Left renal cortex interstitium (tissue), 4 donors: ENCODE results near the gene ANXA5. TPM values are rescaled to one million over a fixed set of nuclear protein-coding genes. Genes with fewer than 3 reads are reported as not detected.

Experiments used
- DNase-seq, 4 donors: peaks; one replicate each; pipeline ENCODE4 v3.0.0-alpha.2; 2013; ENCODE audit warnings: low read depth in 4 of 4, low spot score in 2 of 4, missing footprints in 1 of 4
- polyA plus RNA-seq, 4 donors: library from polyadenylated mRNA; unstranded; fragments of 120-200 nt; gene quantifications; one replicate each; pipeline ENCODE4 v1.2.1, GENCODE V29; 2013; ENCODE audit not compliant: insufficient read length in 4 of 4

Gene ANXA5
- polyA plus RNA-seq, 4 donors, result 347 to 457 (median 400) TPM

GRCh38 chr4:121712783-121713182, 16.0 kb upstream of the ANXA5 start:
- DNase-seq, result no peak

- DNase-seq, result no peak
These were observed 15.3 kb upstream of the ANXA5 start for GRCh38 chr4:121712001-121712651.

- DNase-seq, result peak in 3 of 4 donors; percentile 46 to 56 (median 52)
These were observed 14.7 kb upstream of the ANXA5 start for GRCh38 chr4:121711263-121712000.

- no peak for DNase-seq
These were observed 13.1 kb upstream of the ANXA5 start for GRCh38 chr4:121709766-121710405.

- no peak for DNase-seq
These were observed 10.6 kb upstream of the ANXA5 start for GRCh38 chr4:121707344-121707743.

- no peak for DNase-seq
These were observed 9.8 kb upstream of the ANXA5 start for GRCh38 chr4:121706595-121707021.

GRCh38 chr4:121705521-121705920, 8.7 kb upstream of the ANXA5 start:
- no peak for DNase-seq

- DNase-seq, result no peak
These were observed 5.4 kb upstream of the ANXA5 start for GRCh38 chr4:121702136-121702535.

- DNase-seq, result no peak
These were observed 4.5 kb upstream of the ANXA5 start for GRCh38 chr4:121701263-121701662.

GRCh38 chr4:121698236-121698671, 1.5 kb upstream of the ANXA5 start:
- no peak for DNase-seq

GRCh38 chr4:121697564-121697963, 784 bp upstream of the ANXA5 start:
- peak in 1 of 4 donors; percentile 25 for DNase-seq

GRCh38 chr4:121696170-121696580, 605 bp downstream of the ANXA5 start:
- DNase-seq, result peak; percentile 49 to 72 (median 56)

GRCh38 chr4:121693886-121694285, 2.9 kb downstream of the ANXA5 start:
- DNase-seq, result no peak

- no peak for DNase-seq
These were observed 3.3 kb downstream of the ANXA5 start for GRCh38 chr4:121693450-121693849.

- DNase-seq, result no peak
These were observed 4.5 kb downstream of the ANXA5 start for GRCh38 chr4:121692261-121692660.

GRCh38 chr4:121690001-121690400, 6.8 kb downstream of the ANXA5 start:
- DNase-seq, result no peak

GRCh38 chr4:121688701-121689100, 8.1 kb downstream of the ANXA5 start:
- no peak for DNase-seq

- DNase-seq, result no peak
These were observed 8.5 kb downstream of the ANXA5 start for GRCh38 chr4:121688261-121688660.

- no peak for DNase-seq
These were observed 10.5 kb downstream of the ANXA5 start for GRCh38 chr4:121686255-121686654.

- DNase-seq, result no peak
These were observed 11.5 kb downstream of the ANXA5 start for GRCh38 chr4:121685257-121685656.

- DNase-seq, result no peak
These were observed 12.2 kb downstream of the ANXA5 start for GRCh38 chr4:121684561-121684960.

GRCh38 chr4:121684016-121684415, 12.8 kb downstream of the ANXA5 start:
- DNase-seq, result no peak
